Osteoblast (primary cell): ENCODE results near the gene MDM2. TPM values are rescaled to one million over a fixed set of nuclear protein-coding genes. Genes with fewer than 3 reads are reported as not detected.
"Not testable (repeated sequence)": the region's sequence is repeated elsewhere in the genome, so short reads cannot be mapped to it uniquely, and the experiment has no call there.

Experiments
- DNase-seq: peaks from one replicate; pipeline ENCODE4 v3.0.0; 2011; ENCODE audit warnings: low spot score, mixed read lengths; ENCODE audit not compliant: insufficient read length; ENCODE audit errors: missing footprints
- H2AFZ ChIP-seq: 2 replicates; pipeline ENCODE4 v1.6.0; 2011; ENCODE audit warnings: mild to moderate bottlenecking, low read length
- H3K27ac ChIP-seq: 2 replicates; pipeline ENCODE4 v1.5.1; 2011; ENCODE audit warnings: mild to moderate bottlenecking, low read depth, low read length, moderate library complexity
- H3K27me3 ChIP-seq: 2 replicates; pipeline ENCODE4 v1.6.0; 2012; ENCODE audit warnings: mild to moderate bottlenecking, control low read depth, inconsistent platforms, low read length, moderate library complexity; ENCODE audit not compliant: insufficient read depth
- H3K36me3 ChIP-seq: 2 replicates; pipeline ENCODE4 v1.5.1; 2011; ENCODE audit warnings: mild to moderate bottlenecking, low read length, control low read depth, moderate library complexity; ENCODE audit not compliant: insufficient read depth
- H3K4me1 ChIP-seq: 2 replicates; pipeline ENCODE4 v1.5.1; 2011; ENCODE audit warnings: mild to moderate bottlenecking, low read length, control low read depth, moderate library complexity; ENCODE audit not compliant: insufficient read depth
- H3K4me2 ChIP-seq: 2 replicates; pipeline ENCODE4 v1.6.0; 2011; ENCODE audit warnings: mild to moderate bottlenecking, low read length; ENCODE audit not compliant: insufficient read depth
- H3K4me3 ChIP-seq: fragments of 200-600 bp; sonication (generic); 3 replicates; pipeline ENCODE4 v1.5.1; 2012; ENCODE audit warnings: mild to moderate bottlenecking, low read length, inconsistent platforms; ENCODE audit not compliant: insufficient read depth
- H3K79me2 ChIP-seq: 2 replicates; pipeline ENCODE4 v1.6.0; 2012; ENCODE audit warnings: mild to moderate bottlenecking, low read length, control low read depth, inconsistent platforms; ENCODE audit not compliant: insufficient read depth
- H3K9me3 ChIP-seq: 2 replicates; pipeline ENCODE4 v1.5.1; 2011; ENCODE audit warnings: low read depth, low read length, control low read depth
- H4K20me1 ChIP-seq: 2 replicates; pipeline ENCODE4 v1.6.0; 2012; ENCODE audit warnings: mild to moderate bottlenecking, low read length, control low read depth; ENCODE audit not compliant: insufficient read depth
- CTCF ChIP-seq: IDR thresholded peaks from 2 replicates; pipeline ENCODE4 v1.5.1; 2011; ENCODE audit warnings: mild to moderate bottlenecking, low read depth, low read length, moderate library complexity; ENCODE audit errors: extremely low read depth
- total RNA-seq: library from RNA; depleted of rRNA; stranded (reverse); fragments of >200 nt; gene quantifications from 2 replicates; pipeline ENCODE4 v1.2.3, GENCODE V29; 2012

Gene MDM2
- total RNA-seq, 1 donor: 225 TPM

GRCh38 chr12:68815232-68815927 lies 7.4 kb downstream of the MDM2 start:
- peaks cover 12% of the 10 kb centered on the region for H3K4me1 ChIP-seq
- no peaks in the 10 kb centered on the region for H3K27me3 ChIP-seq
- H3K9me3 ChIP-seq: no peaks in the 10 kb centered on the region
- peak overlapping the region; percentile 34 for H3K27ac ChIP-seq
- no peak overlapping the region for H2AFZ ChIP-seq
- H3K4me3 ChIP-seq: no peak overlapping the region
- H3K4me2 ChIP-seq: peak overlapping the region; percentile 29
- TF ChIP-seq CTCF: no peak
- peaks cover 41% of the 10 kb centered on the region for H4K20me1 ChIP-seq
- H3K79me2 ChIP-seq: peaks cover 90% of the 10 kb centered on the region
- peaks cover 90% of the 10 kb centered on the region for H3K36me3 ChIP-seq
- DNase-seq: no peak

- no peak overlapping the region for H3K27ac ChIP-seq
- H2AFZ ChIP-seq: no peak overlapping the region
- peaks cover 93% of the 10 kb centered on the region for H3K36me3 ChIP-seq
- DNase-seq: no peak
- no peak overlapping the region for H3K4me2 ChIP-seq
- H3K9me3 ChIP-seq: no peaks in the 10 kb centered on the region
- TF ChIP-seq CTCF: no peak
- H3K4me1 ChIP-seq: peaks cover 12% of the 10 kb centered on the region
- no peak overlapping the region for H3K4me3 ChIP-seq
- no peaks in the 10 kb centered on the region for H3K27me3 ChIP-seq
- H4K20me1 ChIP-seq: peaks cover 41% of the 10 kb centered on the region
- peaks cover 89% of the 10 kb centered on the region for H3K79me2 ChIP-seq
Observed at GRCh38 chr12:68815928-68816800, 8.2 kb downstream of the MDM2 start.

GRCh38 chr12:68819481-68819880 lies 11.5 kb downstream of the MDM2 start:
- H3K79me2 ChIP-seq: peaks cover 74% of the 10 kb centered on the region
- H3K4me1 ChIP-seq, H3K4me3 ChIP-seq, H2AFZ ChIP-seq, DNase-seq, H3K4me2 ChIP-seq, H3K27me3 ChIP-seq, H3K27ac ChIP-seq, H3K9me3 ChIP-seq: not testable (repeated sequence)
- peaks cover 38% of the 10 kb centered on the region for H4K20me1 ChIP-seq
- peaks cover 91% of the 10 kb centered on the region for H3K36me3 ChIP-seq

GRCh38 chr12:68821357-68822188 lies 13.6 kb downstream of the MDM2 start:
- H3K4me3 ChIP-seq: no peak overlapping the region
- H3K27ac ChIP-seq: no peak overlapping the region
- H3K9me3 ChIP-seq: no peaks in the 10 kb centered on the region
- peaks cover 3% of the 10 kb centered on the region for H3K4me1 ChIP-seq
- H3K79me2 ChIP-seq: peaks cover 62% of the 10 kb centered on the region
- no peak overlapping the region for H2AFZ ChIP-seq
- DNase-seq: no peak
- H3K4me2 ChIP-seq: no peak overlapping the region
- peaks cover 24% of the 10 kb centered on the region for H4K20me1 ChIP-seq
- H3K36me3 ChIP-seq: peaks cover 91% of the 10 kb centered on the region
- H3K27me3 ChIP-seq: no peaks in the 10 kb centered on the region
- no peak for TF ChIP-seq CTCF
